Spleen (tissue), 11 donors: ENCODE measurements around the gene PPM1H. TPM values are rescaled to one million over a fixed set of nuclear protein-coding genes. Genes with fewer than 3 reads are reported as not detected.

ENCODE experiments used
- DNase-seq: peaks from one replicate; pipeline ENCODE4 v3.0.0-alpha.2; 2020
- H3K27ac ChIP-seq, 8 donors: fragments of 200-600 bp; sonication (generic) in 7 of 8; 1 replicate in 4 of 8; 2 replicates in 4 of 8; pipeline versions ENCODE4 v1.5.0 to v1.8.0; 2016 to 2021; ENCODE audit warnings: inconsistent platforms in 4 of 8, mild to moderate bottlenecking in 4 of 8, moderate library complexity in 1 of 8
- H3K27me3 ChIP-seq, 7 donors: fragments of 200-600 bp; sonication (generic) in 6 of 7; replicated peaks in 1 of 7; 1 replicate in 4 of 7; 2 replicates in 3 of 7; pipeline versions ENCODE4 v1.5.0 to v1.8.0; 2016 to 2021; ENCODE audit warnings: inconsistent platforms in 3 of 7, mild to moderate bottlenecking in 1 of 7
- H3K36me3 ChIP-seq, 6 donors: fragments of 200-600 bp; sonication (generic) in 5 of 6; 1 replicate in 4 of 6; 2 replicates in 2 of 6; pipeline versions ENCODE4 v1.5.0 to v1.8.0; 2016 to 2021; ENCODE audit warnings: inconsistent platforms in 2 of 6
- H3K4me1 ChIP-seq, 6 donors: fragments of 200-600 bp; sonication (generic) in 5 of 6; 1 replicate in 3 of 6; 2 replicates in 3 of 6; pipeline versions ENCODE4 v1.5.0 to v1.8.0; 2016 to 2021; ENCODE audit warnings: inconsistent platforms in 3 of 6
- H3K4me3 ChIP-seq, 8 donors: fragments of 200-600 bp; sonication (generic) in 7 of 8; 1 replicate in 4 of 8; 2 replicates in 4 of 8; pipeline versions ENCODE4 v1.5.0 to v1.8.0; 2016 to 2021; ENCODE audit warnings: inconsistent platforms in 4 of 8, mild to moderate bottlenecking in 4 of 8, moderate library complexity in 2 of 8
- H3K9me3 ChIP-seq, 8 donors: fragments of 200-600 bp; sonication (generic) in 7 of 8; 1 replicate in 4 of 8; 2 replicates in 4 of 8; pipeline versions ENCODE4 v1.5.0 to v1.8.0; 2016 to 2021; ENCODE audit warnings: inconsistent platforms in 4 of 8
- CTCF ChIP-seq, 11 experiments: fragments of 200-600 bp in 7 of 11; fragments of 450-650 bp in 4 of 11; sonication (generic) in 4 of 11; IDR thresholded peaks in 8 of 11; conservative IDR thresholded peaks in 3 of 11; 1 replicate in 7 of 11; 2 replicates in 4 of 11; pipeline versions ENCODE4 v1.4.0 to v1.8.0; 2016 to 2021; ENCODE audit warnings: antibody characterized with exemption in 11 of 11, inconsistent platforms in 4 of 11, mild to moderate bottlenecking in 1 of 11
- POLR2A ChIP-seq, 3 donors: fragments of 450-650 bp; IDR thresholded peaks; one replicate each; pipeline ENCODE4 v1.5.1; 2017; ENCODE audit warnings: antibody characterized with exemption in 3 of 3, mild to moderate bottlenecking in 1 of 3
- POLR2AphosphoS5 ChIP-seq, 3 donors: sonication (generic); formaldehyde crosslinking; IDR thresholded peaks; one replicate each; pipeline ENCODE4 v1.5.1; 2017; ENCODE audit warnings: antibody characterized with exemption in 3 of 3
- WGBS, 5 donors: extraction: QIAGEN DNeasy Blood & Tissue Kit in 3 of 5; methylation state at CpG; one replicate each; pipeline versions ENCODE4 v1.1.5 to v1.1.7; 2013 to 2018; 5-methylcytosine and 5-hydroxymethylcytosine counted together
- intact Hi-C: fragments of 100-400 bp; cut with DNase I; formaldehyde crosslinking; loops from one replicate; pipeline ENCODE4 v1.15.0; 2023; ENCODE audit warnings: low total_unique reads
- polyA plus RNA-seq, 3 donors: library from polyadenylated mRNA; stranded (reverse); fragments of 200-250 nt; gene quantifications; one replicate each; pipeline ENCODE4 v1.2.1, GENCODE V29; 2013
- total RNA-seq, 7 donors: library from RNA; depleted of rRNA in 3 of 7; stranded (reverse); fragments of >200 nt in 3 of 7; fragmentation: NEBNext Ultra II Directional in 4 of 7; extraction: Animal tissue kit (Norgen Biotek cat#: 25700) in 4 of 7; gene quantifications; one replicate each; pipeline versions ENCODE4 v1.1.0 to v1.2.1, GENCODE V29; 2016 to 2021
- donor health status: healthy with polysubstance abuse.
- donor health status: DM: no; HTN: no; CAD: no; lungs with moderate emphysema.
- donor health status: DM: no; HTN: no; CAD: no.
- donor health status: Bipolar disorder and iron deficiency.
- donor health status: healthy.
- donor health status: DM: no; HTN: no; CAD: no.
- donor health status: DM: yes; HTN: yes; CAD: no.

The PPM1H gene
- total and polyA plus RNA-seq, 10 donors = 0.17 to 3.9 (median 1.9) TPM

GRCh38 chr12:62763861-62764645 is 170.9 kb downstream of the PPM1H start:
- Histone ChIP-seq H3K4me1 (no peaks in the 10 kb centered on the region), H3K36me3 (no peaks in the 10 kb centered on the region), H3K9me3 (no peaks in the 10 kb centered on the region), H3K4me3 (no peak overlapping the region), H3K27me3 (no peaks in the 10 kb centered on the region), H3K27ac (no peak overlapping the region)
- WGBS, 5 donors = 76 to 85% (median 78%) methylated on average over 9 of the region's 9 CpGs
- intact Hi-C loops = no loop called here
- TF ChIP-seq POLR2AphosphoS5 (IDR thresholded peaks at IDR 0.05) (no peak), POLR2A (IDR thresholded peaks at IDR 0.05) (no peak)
- no peak for DNase-seq

GRCh38 chr12:62763312-62763711 is 171.6 kb downstream of the PPM1H start:
- Histone ChIP-seq H3K9me3 (no peaks in the 10 kb centered on the region), H3K36me3 (no peaks in the 10 kb centered on the region), H3K4me1 (no peaks in the 10 kb centered on the region), H3K27me3 (no peaks in the 10 kb centered on the region), H3K4me3 (no peak overlapping the region), H3K27ac (no peak overlapping the region)
- intact Hi-C loops = no loop called here
- 77 to 100% (median 92%) methylated on average over 3 of the region's 3 CpGs for WGBS, 5 donors
- TF ChIP-seq CTCF (IDR thresholded peaks at IDR 0.05 in 8 of 11, conservative IDR thresholded peaks at IDR 0.05 in 3 of 11) = no peak
- no peak for TF ChIP-seq POLR2AphosphoS5 (IDR thresholded peaks at IDR 0.05)
- no peak for TF ChIP-seq POLR2A (IDR thresholded peaks at IDR 0.05)
- no peak for DNase-seq

GRCh38 chr12:62762645-62763044 is 172.3 kb downstream of the PPM1H start:
- TF ChIP-seq CTCF (IDR thresholded peaks at IDR 0.05 in 8 of 11, conservative IDR thresholded peaks at IDR 0.05 in 3 of 11) (no peak), POLR2AphosphoS5 (IDR thresholded peaks at IDR 0.05) (no peak), POLR2A (IDR thresholded peaks at IDR 0.05) (no peak)
- Histone ChIP-seq H3K9me3 (no peaks in the 10 kb centered on the region), H3K36me3 (no peaks in the 10 kb centered on the region), H3K4me1 (no peaks in the 10 kb centered on the region), H3K27me3 (no peaks in the 10 kb centered on the region), H3K27ac (no peak overlapping the region), H3K4me3 (no peak overlapping the region)
- DNase-seq = no peak
- intact Hi-C loops = no loop called here
- WGBS, 5 donors = 82 to 89% (median 85%) methylated on average over 3 of the region's 3 CpGs

GRCh38 chr12:62761658-62762057 is 173.3 kb downstream of the PPM1H start:
- no peaks in the 10 kb centered on the region for H3K27me3 ChIP-seq
- H3K27ac ChIP-seq = no peak overlapping the region
- TF ChIP-seq POLR2AphosphoS5 (IDR thresholded peaks at IDR 0.05) (no peak), POLR2A (IDR thresholded peaks at IDR 0.05) (no peak), CTCF (IDR thresholded peaks at IDR 0.05 in 8 of 11, conservative IDR thresholded peaks at IDR 0.05 in 3 of 11) (no peak)
- H3K4me1 ChIP-seq = no peaks in the 10 kb centered on the region
- no peak overlapping the region for H3K4me3 ChIP-seq
- intact Hi-C loops = no loop called here
- H3K9me3 ChIP-seq = no peaks in the 10 kb centered on the region
- DNase-seq = no peak
- no peaks in the 10 kb centered on the region for H3K36me3 ChIP-seq
- 88 to 98% (median 90%) methylated on average over 4 to 5 of the region's 5 CpGs for WGBS, 5 donors
